GM23248 (cell line): Measurements from ENCODE around the gene RAB28. TPM values are rescaled to one million over a fixed set of nuclear protein-coding genes. Genes with fewer than 3 reads are reported as not detected.
A peak's percentile ranks its signal among the peaks of the same experiment; 100 is the strongest.

Experiments
- DNase-seq: peaks from one replicate; pipeline ENCODE4 v3.0.0-alpha.2; 2015
- H2AFZ ChIP-seq: fragments of 200-600 bp; sonication (generic); 2 replicates; pipeline ENCODE4 v1.6.1; 2016; ENCODE audit warnings: antibody characterized with exemption
- H3F3A ChIP-seq: fragments of 200-600 bp; sonication (generic); 2 replicates; pipeline ENCODE4 v1.6.1; 2016; ENCODE audit warnings: mild to moderate bottlenecking, antibody characterized with exemption, mixed run types; ENCODE audit not compliant: insufficient read depth
- H3K27ac ChIP-seq: fragments of 200-600 bp; sonication (generic); 2 replicates; pipeline ENCODE4 v1.5.1; 2016; ENCODE audit warnings: mild to moderate bottlenecking
- H3K27me3 ChIP-seq: fragments of 200-600 bp; sonication (generic); replicated peaks from 2 replicates; pipeline ENCODE4 v1.6.1; 2016; ENCODE audit warnings: mild to moderate bottlenecking; ENCODE audit not compliant: insufficient read depth
- H3K36me3 ChIP-seq: fragments of 200-600 bp; sonication (generic); 2 replicates; pipeline ENCODE4 v1.6.1; 2016; ENCODE audit warnings: low read depth, mild to moderate bottlenecking
- H3K4me1 ChIP-seq: fragments of 200-600 bp; sonication (generic); 2 replicates; pipeline ENCODE4 v1.6.1; 2016; ENCODE audit warnings: mild to moderate bottlenecking; ENCODE audit not compliant: insufficient read depth
- H3K4me2 ChIP-seq: fragments of 200-600 bp; sonication (generic); one replicate; pipeline ENCODE4 v1.6.1; 2016; ENCODE audit warnings: mild to moderate bottlenecking; ENCODE audit not compliant: unreplicated experiment
- H3K4me3 ChIP-seq: fragments of 200-600 bp; sonication (generic); 2 replicates; pipeline ENCODE4 v1.5.1; 2016; ENCODE audit warnings: mild to moderate bottlenecking
- H3K79me2 ChIP-seq: fragments of 200-600 bp; sonication (generic); 2 replicates; pipeline ENCODE4 v1.6.1; 2016; ENCODE audit warnings: mild to moderate bottlenecking; ENCODE audit not compliant: insufficient read depth
- H3K9ac ChIP-seq: fragments of 200-600 bp; sonication (generic); 2 replicates; pipeline ENCODE4 v1.6.1; 2016; ENCODE audit warnings: mild to moderate bottlenecking
- H3K9me2 ChIP-seq: fragments of 200-600 bp; sonication (generic); 2 replicates; pipeline ENCODE4 v1.6.1; 2016; ENCODE audit warnings: mixed run types, mild to moderate bottlenecking, moderate library complexity; ENCODE audit not compliant: insufficient read depth
- H3K9me3 ChIP-seq: fragments of 200-600 bp; sonication (generic); one replicate; pipeline ENCODE4 v1.6.1; 2017; ENCODE audit warnings: low read depth
- H4K20me1 ChIP-seq: fragments of 200-600 bp; sonication (generic); 2 replicates; pipeline ENCODE4 v1.6.0; 2016; ENCODE audit not compliant: insufficient read depth
- EZH2 ChIP-seq: fragments of 200-600 bp; sonication (generic); IDR thresholded peaks from 2 replicates; pipeline ENCODE4 v1.6.1; 2018; ENCODE audit warnings: antibody characterized with exemption, mild to moderate bottlenecking; ENCODE audit not compliant: insufficient read depth, poor library complexity, severe bottlenecking
- EZH2phosphoT487 ChIP-seq: fragments of 200-600 bp; sonication (generic); IDR thresholded peaks from 2 replicates; pipeline ENCODE4 v1.6.1; 2018; ENCODE audit warnings: antibody characterized with exemption, moderate library complexity, mild to moderate bottlenecking, low read depth; ENCODE audit not compliant: insufficient read depth
- WGBS, 2 experiments: methylation state at CpG; one replicate each; pipeline ENCODE4 v1.1.6; 2015 to 2017; ENCODE audit warnings: low lambda C conversion rate in 2 of 2, low coverage in 1 of 2; ENCODE audit errors: missing lambda C conversion rate in 2 of 2; 5-methylcytosine and 5-hydroxymethylcytosine counted together
- in situ Hi-C: fragments of 300-500 bp; cut with MboI; formaldehyde crosslinking; loops from 2 replicates; pipeline ENCODE4 v1.15.0; 2020
- polyA plus RNA-seq: library from polyadenylated mRNA; unstranded; fragments of >200 nt; fragmentation: Nextera tagmentation; extraction: Ambion mirVana; gene quantifications from 2 replicates; pipeline ENCODE4 v1.2.1, GENCODE V29; 2016
- total RNA-seq: library from RNA; depleted of rRNA; stranded (reverse); fragments of >200 nt; shearing (Covaris generic); gene quantifications from 2 replicates; pipeline ENCODE4 v1.2.3, GENCODE V29; 2014

Gene RAB28
- total and polyA plus RNA-seq, 2 experiments from 2014 or later = 18.9 to 26.5 TPM

- no peak overlapping the region for H3K27ac ChIP-seq
- H3K4me1 ChIP-seq = no peaks in the 10 kb centered on the region
- H3K79me2 ChIP-seq = peaks cover 45% of the 10 kb centered on the region
- H3F3A ChIP-seq = no peaks in the 10 kb centered on the region; the same call in 1 of the 2 replicates
- H4K20me1 ChIP-seq = no peaks in the 10 kb centered on the region
- H3K27me3 ChIP-seq = no peaks in the 10 kb centered on the region
- WGBS, 2 experiments = 97 to 99% methylated on average over 3 of the region's 3 CpGs
- H3K4me2 ChIP-seq = no peak overlapping the region
- no peaks in the 10 kb centered on the region for H3K9me2 ChIP-seq
- no peak overlapping the region for H2AFZ ChIP-seq
- in situ Hi-C loops = no loop called here
- DNase-seq = no peak
- H3K9ac ChIP-seq = no peak overlapping the region
- no peaks in the 10 kb centered on the region for H3K9me3 ChIP-seq
- TF ChIP-seq EZH2 = no peak
- no peak for TF ChIP-seq EZH2phosphoT487
- H3K4me3 ChIP-seq = no peak overlapping the region
- no peaks in the 10 kb centered on the region; the same call in 1 of the 2 replicates for H3K36me3 ChIP-seq
Observed at GRCh38 chr4:13464973-13465372, 19.2 kb downstream of the RAB28 start.

GRCh38 chr4:13464543-13464942 lies 19.6 kb downstream of the RAB28 start:
- no peak overlapping the region for H2AFZ ChIP-seq
- H3K79me2 ChIP-seq = peaks cover 41% of the 10 kb centered on the region
- H3K9ac ChIP-seq = no peak overlapping the region
- H3K27ac ChIP-seq = no peak overlapping the region
- no peaks in the 10 kb centered on the region for H3K9me3 ChIP-seq
- no peaks in the 10 kb centered on the region; the same call in 1 of the 2 replicates for H3F3A ChIP-seq
- H3K4me2 ChIP-seq = no peak overlapping the region
- DNase-seq = no peak
- no peaks in the 10 kb centered on the region for H3K27me3 ChIP-seq
- in situ Hi-C loops = no loop called here
- no peaks in the 10 kb centered on the region for H3K4me1 ChIP-seq
- H3K36me3 ChIP-seq = no peaks in the 10 kb centered on the region; the same call in 1 of the 2 replicates
- no peaks in the 10 kb centered on the region for H3K9me2 ChIP-seq
- H4K20me1 ChIP-seq = no peaks in the 10 kb centered on the region
- no peak for TF ChIP-seq EZH2
- no peak for TF ChIP-seq EZH2phosphoT487
- no peak overlapping the region for H3K4me3 ChIP-seq

- 85 to 88% methylated on average over 6 of the region's 6 CpGs for WGBS, 2 experiments
- Histone ChIP-seq H3K36me3 (peaks cover 4% of the 10 kb centered on the region; the same call in 1 of the 2 replicates), H3K4me1 (no peaks in the 10 kb centered on the region), H4K20me1 (no peaks in the 10 kb centered on the region), H3F3A (no peaks in the 10 kb centered on the region; the same call in 1 of the 2 replicates), H3K9me2 (no peaks in the 10 kb centered on the region), H3K79me2 (peaks cover 35% of the 10 kb centered on the region), H3K27ac (no peak overlapping the region), H3K27me3 (no peaks in the 10 kb centered on the region), H3K9ac (no peak overlapping the region), H3K4me2 (no peak overlapping the region), H3K4me3 (no peak overlapping the region), H3K9me3 (no peaks in the 10 kb centered on the region), H2AFZ (no peak overlapping the region)
- no peak for DNase-seq
- TF ChIP-seq EZH2phosphoT487 = no peak
- no peak for TF ChIP-seq EZH2
- in situ Hi-C loops = no loop called here
Observed at GRCh38 chr4:13461191-13461905, 22.8 kb downstream of the RAB28 start.

- Histone ChIP-seq H3K9ac (no peak overlapping the region), H3K9me3 (no peaks in the 10 kb centered on the region), H3K36me3 (0 out of 2 replicates have a peak, but pooled peaks cover 4% of the 10 kb centered on the region), H3K79me2 (no peaks in the 10 kb centered on the region), H3K4me1 (0 out of 2 replicates have a peak, but pooled peaks cover 4% of the 10 kb centered on the region), H3K27me3 (no peaks in the 10 kb centered on the region), H3K27ac (no peak overlapping the region), H4K20me1 (no peaks in the 10 kb centered on the region), H3F3A (no peaks in the 10 kb centered on the region), H2AFZ (no peak overlapping the region), H3K9me2 (no peaks in the 10 kb centered on the region), H3K4me3 (no peak overlapping the region), H3K4me2 (no peak overlapping the region)
- peak; percentile 45 for DNase-seq
- in situ Hi-C loops = no loop called here
- 73 to 83% methylated on average over 4 of the region's 4 CpGs for WGBS, 2 experiments
- TF ChIP-seq EZH2 = no peak
- no peak for TF ChIP-seq EZH2phosphoT487
Observed at GRCh38 chr4:13455411-13455810, 28.7 kb downstream of the RAB28 start.
